NCI-H345 (cell line): ENCODE data around the gene ELMO3.

Source experiments
- DNase-seq: peaks from one replicate; lab custom pipeline; 2025; lab: John Stamatoyannopoulos, UW

The ELMO3 gene

DNA sequence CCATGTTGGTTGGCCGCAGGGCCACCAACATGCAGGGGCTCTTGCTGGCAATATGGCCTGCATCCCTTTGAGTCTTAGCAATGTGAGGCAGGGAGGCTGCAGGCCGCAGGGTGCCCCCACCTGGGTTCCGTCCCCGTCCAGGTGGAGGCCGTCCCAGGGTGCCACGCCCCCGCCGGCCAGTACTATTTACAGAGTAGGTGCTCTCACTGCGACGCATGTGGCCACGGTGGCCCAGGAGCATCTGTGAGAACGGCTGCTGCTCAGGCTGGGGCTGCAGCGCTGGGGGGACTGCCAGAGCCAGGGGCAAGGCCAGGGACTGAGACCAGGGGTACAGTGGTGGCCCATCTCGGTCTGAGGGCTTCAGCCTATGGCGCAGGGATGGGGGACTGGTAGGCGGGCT is 18.8 kb upstream of the ELMO3 start:
- no peak for DNase-seq

- no peak for DNase-seq
Observed at GRCh38 chr16:67181346-67181745, 17.6 kb upstream of the ELMO3 start.

GRCh38 chr16:67182288-67182687 is 16.6 kb upstream of the ELMO3 start:
- DNase-seq: no peak

DNA sequence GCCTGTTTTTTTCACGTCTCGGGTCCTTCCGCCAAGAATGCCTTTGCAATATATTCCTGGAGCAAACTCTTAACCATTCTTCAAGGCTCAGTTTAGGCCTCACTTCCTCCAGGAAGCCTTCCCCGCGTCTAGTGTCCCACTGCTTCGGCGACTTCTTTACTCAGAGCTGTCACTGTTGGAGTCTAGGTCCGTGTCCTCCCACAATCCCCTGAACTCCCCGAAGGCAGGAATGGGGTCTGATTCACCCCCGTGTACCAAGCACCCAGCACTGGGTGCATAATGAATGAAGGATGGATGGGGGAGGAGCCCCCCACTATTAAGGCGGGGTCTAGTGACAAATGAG is 15.7 kb upstream of the ELMO3 start:
- no peak for DNase-seq

- peak; percentile 94 for DNase-seq
Observed at GRCh38 chr16:67183627-67184452, 15.1 kb upstream of the ELMO3 start, which contains the start of gene MATCAP1. Gene MATCAP1 (minus strand): TSS chr16:67183963. CDS start chr16:67180610, 3,353 bp downstream.

DNA sequence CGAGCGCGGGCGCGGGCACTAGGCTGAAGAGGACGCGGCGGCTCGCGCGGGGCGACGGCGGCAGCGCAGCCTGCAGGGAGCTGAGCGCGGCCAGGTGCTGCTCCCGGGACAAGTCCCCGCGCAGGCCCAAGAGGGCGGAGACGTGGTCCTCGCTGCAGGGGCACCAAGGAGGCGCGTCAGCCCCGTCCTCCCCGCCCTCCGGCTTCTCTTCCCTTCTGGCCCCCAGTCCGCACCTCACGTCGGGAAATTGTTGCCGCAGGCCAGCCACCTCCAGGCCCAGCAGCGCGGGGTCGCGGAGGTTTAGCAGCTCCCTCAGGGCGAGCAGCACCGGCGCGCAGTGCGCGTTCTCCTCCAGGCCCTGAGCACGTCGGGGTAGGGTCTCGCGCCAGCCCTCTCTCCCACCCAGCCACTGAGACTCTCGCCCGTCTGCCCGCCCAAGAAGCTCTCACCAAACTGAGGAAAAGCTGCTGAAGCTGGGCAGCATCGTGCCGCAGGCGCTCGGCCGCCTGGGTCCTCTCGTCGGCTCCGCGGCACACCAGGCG is 14.4 kb upstream of the ELMO3 start:
- DNase-seq: peak; percentile 59

GRCh38 chr16:67184995-67185650 is 13.8 kb upstream of the ELMO3 start:
- DNase-seq: peak; percentile 55

DNA sequence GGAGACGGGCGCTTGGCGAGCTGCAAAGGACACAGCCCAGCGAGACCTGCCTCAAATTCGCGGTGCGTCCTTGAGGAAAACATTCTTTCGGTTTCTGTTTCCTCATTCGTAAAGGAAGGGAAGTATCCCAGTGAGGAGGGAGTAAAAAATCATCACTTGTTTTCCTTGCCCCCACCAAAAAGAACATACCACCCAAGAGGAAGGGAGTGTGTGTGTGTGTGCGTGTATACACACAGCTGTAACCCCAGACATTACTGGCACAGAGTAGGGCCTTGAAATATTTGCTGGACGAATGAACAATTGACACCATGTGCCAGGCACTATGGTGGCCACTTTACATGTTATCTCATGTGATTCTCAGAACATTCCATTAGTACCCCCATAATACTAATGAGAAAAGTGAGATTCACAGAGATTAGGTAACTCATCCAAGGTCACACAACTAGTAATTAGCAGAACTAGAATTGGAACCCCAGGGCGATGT is 13.2 kb upstream of the ELMO3 start:
- DNase-seq: no peak

- no peak for DNase-seq
Observed at GRCh38 chr16:67186550-67186950, 12.4 kb upstream of the ELMO3 start.

- DNase-seq: no peak
Observed at GRCh38 chr16:67187175-67187890, 11.6 kb upstream of the ELMO3 start.

DNA sequence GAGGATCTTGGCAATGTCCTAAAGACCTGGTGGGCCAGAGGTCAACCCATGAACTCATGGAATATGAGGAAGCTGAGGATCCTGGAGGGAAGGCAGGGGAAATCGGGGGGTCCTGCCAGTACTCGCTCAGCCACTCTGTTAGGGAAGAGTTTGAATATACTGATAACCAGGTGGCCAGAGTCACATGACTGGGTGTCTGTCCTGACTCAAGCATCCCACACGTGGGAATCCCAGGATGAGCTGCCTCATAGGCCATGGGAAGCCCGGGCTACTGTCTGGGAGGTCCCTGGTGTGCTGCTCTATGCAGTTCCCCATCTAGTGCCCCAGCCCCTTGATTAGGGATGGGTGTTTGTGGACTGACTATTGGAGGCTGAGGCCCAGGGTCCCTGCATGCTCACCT is 10.6 kb upstream of the ELMO3 start:
- no peak for DNase-seq

DNA sequence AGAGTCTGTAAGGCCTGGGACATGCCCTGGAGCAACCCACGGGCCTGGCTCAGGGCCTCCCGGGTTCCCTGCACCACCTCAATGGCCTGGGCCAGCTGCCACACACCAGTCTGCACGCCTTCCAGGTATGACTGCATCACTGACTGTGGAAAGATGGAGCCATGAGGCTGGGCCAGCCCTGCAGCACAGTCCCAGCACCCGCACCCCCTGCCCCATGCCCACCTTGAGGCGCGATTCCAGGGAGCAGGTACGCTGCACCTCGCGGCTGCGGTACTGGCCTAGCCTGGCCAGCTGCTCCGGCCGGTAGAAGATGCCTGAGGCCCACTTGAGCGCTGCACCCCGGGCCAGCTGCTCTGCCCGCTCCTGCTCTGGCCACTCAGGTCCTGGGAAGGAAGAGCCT is 10.1 kb upstream of the ELMO3 start:
- no peak for DNase-seq

DNA sequence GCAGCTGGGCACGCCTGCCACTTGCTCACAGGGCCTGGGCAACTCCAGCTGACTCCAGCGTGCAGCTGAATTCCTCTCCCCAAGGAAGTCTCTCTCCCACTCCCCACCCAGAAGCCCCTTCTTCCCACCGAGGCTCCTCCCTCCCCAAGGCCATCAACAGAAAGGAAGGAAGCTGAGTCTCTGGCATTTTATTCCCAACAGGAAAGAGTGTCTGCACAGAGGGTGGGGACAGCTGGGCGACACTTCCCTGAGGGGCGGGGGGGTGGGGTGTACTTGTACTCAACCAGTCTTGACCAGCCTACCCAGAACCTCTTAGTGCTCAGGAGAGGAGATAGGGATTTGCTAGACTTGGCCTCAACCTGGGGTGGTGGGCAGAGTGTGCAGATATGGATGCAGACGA is 8.9 kb upstream of the ELMO3 start, which contains the start of gene EXOC3L1:
Gene EXOC3L1 (minus strand): TSS at position 96 of the 400 bp plus-strand sequence. CDS start 460 bp downstream, outside the sequence.
- no peak for DNase-seq

DNA sequence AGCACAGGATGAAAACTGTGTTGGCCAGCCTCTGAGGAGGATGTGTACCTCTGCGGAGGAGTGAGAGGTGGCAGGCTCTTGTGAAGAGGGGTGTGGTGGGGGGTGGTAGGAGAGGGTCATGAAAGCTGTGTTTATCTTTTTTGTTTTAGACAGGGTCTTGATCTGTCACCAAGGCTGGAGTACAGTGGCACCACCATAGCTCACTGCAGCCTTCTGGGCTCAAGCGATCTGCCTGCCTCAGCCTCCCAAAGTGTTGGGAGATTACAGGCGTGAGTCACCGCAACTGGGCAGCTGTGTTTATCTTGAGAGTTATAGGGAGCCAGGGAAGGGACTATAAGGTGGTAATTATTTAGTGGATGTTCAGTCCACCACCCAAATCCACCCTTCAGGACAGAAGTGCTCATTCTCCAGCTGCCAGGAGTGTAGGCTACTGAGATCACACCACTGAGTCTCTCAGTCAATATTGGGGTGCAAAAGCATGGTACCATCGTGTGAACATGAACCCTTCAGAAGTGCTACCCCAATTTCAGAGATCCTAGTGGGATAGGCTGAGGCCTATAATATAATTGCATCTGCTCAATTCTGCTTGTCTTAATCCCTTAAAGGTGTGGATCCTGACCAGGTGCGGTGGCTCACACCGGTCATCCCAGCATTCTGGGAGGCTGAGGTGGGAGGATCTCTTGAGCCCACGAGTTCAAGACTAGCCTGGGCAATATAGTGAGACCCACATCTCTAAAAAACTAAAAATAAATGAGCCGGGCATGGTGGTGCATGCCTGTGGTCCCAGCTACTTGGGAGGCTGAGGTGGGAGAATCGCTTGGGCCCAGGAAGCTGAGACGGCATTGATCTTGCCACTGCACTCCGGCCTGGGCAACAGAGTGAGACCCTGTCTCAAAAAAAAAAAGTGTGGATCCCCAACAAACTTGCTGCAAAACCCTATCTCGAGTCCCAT is 8.2 kb upstream of the ELMO3 start:
- no peak for DNase-seq

- no peak for DNase-seq
Observed at GRCh38 chr16:67191411-67191994, 7.4 kb upstream of the ELMO3 start.

GRCh38 chr16:67191995-67192681 is 6.8 kb upstream of the ELMO3 start, which contains the start of gene E2F4:
Gene E2F4 (plus strand): TSS chr16:67192155. CDS start chr16:67192228, 73 bp downstream.
- DNase-seq: peak; percentile 83

GRCh38 chr16:67192781-67193361 is 6.1 kb upstream of the ELMO3 start:
- no peak for DNase-seq

- DNase-seq: no peak
Observed at GRCh38 chr16:67193536-67193935, 5.4 kb upstream of the ELMO3 start.

GRCh38 chr16:67194260-67194659 is 4.7 kb upstream of the ELMO3 start:
- DNase-seq: no peak

DNA sequence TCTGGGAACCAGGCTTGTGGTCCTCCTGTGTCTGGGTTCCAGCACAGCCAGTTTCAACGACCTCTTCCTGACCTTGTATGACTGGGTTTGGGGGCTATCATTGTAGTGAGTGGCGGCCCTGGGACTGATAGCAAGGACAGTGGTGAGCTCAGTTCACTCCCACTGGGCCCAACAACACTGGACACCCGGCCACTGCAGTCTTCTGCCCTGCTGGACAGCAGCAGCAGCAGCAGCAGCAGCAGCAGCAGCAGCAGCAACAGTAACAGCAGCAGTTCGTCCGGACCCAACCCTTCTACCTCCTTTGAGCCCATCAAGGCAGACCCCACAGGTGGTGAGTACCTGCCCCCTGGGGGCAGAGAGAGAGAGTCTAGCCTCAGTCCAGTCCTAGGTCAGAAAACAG is 3.3 kb upstream of the ELMO3 start:
- DNase-seq: no peak
